GM18907 (cell line): Measurements from ENCODE around the gene SLC22A3.

Experiments
- ATAC-seq: cut with Tn5 transposase; IDR thresholded peaks from one replicate; pipeline ENCODE4 v1.9.1; 2021; ENCODE audit warnings: mild to moderate bottlenecking, moderate library complexity; ENCODE audit not compliant: unreplicated experiment

The SLC22A3 gene

GRCh38 chr6:160489091-160489490 lies 140.9 kb downstream of the SLC22A3 start:
- no peak for ATAC-seq

GRCh38 chr6:160494576-160494975 lies 146.4 kb downstream of the SLC22A3 start:
- no peak for ATAC-seq

DNA sequence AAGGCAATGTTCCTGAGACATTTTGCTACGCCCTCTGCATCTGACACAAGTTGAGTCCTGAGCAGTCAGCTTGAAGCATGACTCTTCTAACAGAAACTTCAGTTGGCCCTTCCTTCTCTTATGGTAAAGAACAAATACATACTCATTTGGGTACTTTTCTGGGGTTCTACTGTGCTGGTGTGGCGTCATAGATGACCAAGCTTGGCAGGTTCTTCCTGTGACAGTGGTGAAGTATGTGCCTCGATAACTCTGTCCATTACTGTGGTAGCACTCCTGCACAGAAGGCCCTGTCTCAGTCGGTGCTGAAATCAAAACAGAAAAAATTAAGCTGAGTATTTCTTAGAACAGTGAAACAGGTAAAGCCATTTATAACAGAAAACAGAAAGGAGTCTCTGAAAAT lies 152.5 kb downstream of the SLC22A3 start:
- ATAC-seq, result no peak
